OCI-LY7 (cell line): ENCODE results near the gene EYA2. TPM values are rescaled to one million over a fixed set of nuclear protein-coding genes. Genes with fewer than 3 reads are reported as not detected.

ENCODE experiments used
- BruUV-seq: library from RNA; stranded (reverse); fragments of 400-500 nt; replicated peaks from 2 replicates; lab custom pipeline; 2021; lab: Mats Ljungman, UMichigan
- CTCF ChIA-PET: fragments of 300-600 bp; sonication (Branson Sonifier 250); formaldehyde crosslinking; loops from one replicate; lab custom pipeline; 2022; ENCODE audit warnings: antibody characterized with exemption; ENCODE audit not compliant: unreplicated experiment; lab: Charles Lee
- POLR2A ChIA-PET: fragments of 300-600 bp; sonication (Branson Sonifier 250); formaldehyde crosslinking; loops from one replicate; lab custom pipeline; 2022; ENCODE audit warnings: antibody characterized with exemption; lab: Charles Lee
- DNase-seq: peaks from one replicate; pipeline ENCODE4 v3.0.0-alpha.2; 2015; ENCODE audit warnings: low spot score
- H2AFZ ChIP-seq: fragments of 200-600 bp; sonication (generic), shearing (Covaris generic); 2 replicates; pipeline ENCODE4 v1.6.1; 2014; ENCODE audit warnings: mild to moderate bottlenecking, antibody characterized with exemption, low read length, moderate library complexity
- H3K27ac ChIP-seq: fragments of 200-600 bp; sonication (generic); 2 replicates; pipeline ENCODE4 v1.5.1; 2014; ENCODE audit warnings: mixed run types, low read depth, mild to moderate bottlenecking, moderate library complexity, low read length, inconsistent platforms; ENCODE audit not compliant: poor library complexity, severe bottlenecking
- H3K36me3 ChIP-seq: fragments of 200-600 bp; sonication (generic); 2 replicates; pipeline ENCODE4 v1.6.1; 2014; ENCODE audit warnings: mild to moderate bottlenecking, antibody characterized with exemption, low read length, moderate library complexity, mixed read lengths; ENCODE audit not compliant: insufficient read depth
- H3K4me1 ChIP-seq: fragments of 200-600 bp; sonication (generic); 2 replicates; pipeline ENCODE4 v1.5.1; 2014; ENCODE audit warnings: mild to moderate bottlenecking, low read length; ENCODE audit not compliant: insufficient read depth, poor library complexity, severe bottlenecking
- H3K4me2 ChIP-seq: fragments of 200-600 bp; sonication (generic); 2 replicates; pipeline ENCODE4 v1.6.1; 2014; ENCODE audit warnings: mild to moderate bottlenecking, low read length
- H3K4me3 ChIP-seq: fragments of 200-600 bp; sonication (generic); 2 replicates; pipeline ENCODE4 v1.5.1; 2014; ENCODE audit warnings: mild to moderate bottlenecking, low read depth, low read length; ENCODE audit not compliant: poor library complexity, severe bottlenecking
- H3K79me2 ChIP-seq: fragments of 200-600 bp; sonication (generic); 2 replicates; pipeline ENCODE4 v1.6.1; 2016; ENCODE audit warnings: low read depth, mild to moderate bottlenecking, low read length, moderate library complexity, mixed read lengths; ENCODE audit not compliant: insufficient read depth
- H3K9me2 ChIP-seq: fragments of 200-600 bp; sonication (generic); 2 replicates; pipeline ENCODE4 v1.6.1; 2016; ENCODE audit warnings: mild to moderate bottlenecking, low read length, mixed read lengths; ENCODE audit not compliant: insufficient read depth
- H3K9me3 ChIP-seq: fragments of 200-600 bp; sonication (generic); 2 replicates; pipeline ENCODE4 v1.6.1; 2014; ENCODE audit warnings: mild to moderate bottlenecking, mixed run types, low read length, mixed read lengths
- H4K20me1 ChIP-seq: fragments of 200-600 bp; sonication (generic); 2 replicates; pipeline ENCODE4 v1.6.1; 2014; ENCODE audit warnings: mild to moderate bottlenecking, antibody characterized with exemption, low read length, moderate library complexity, mixed read lengths; ENCODE audit not compliant: insufficient read depth
- EZH2phosphoT487 ChIP-seq: fragments of 200-600 bp; sonication (generic); IDR thresholded peaks from 2 replicates; pipeline ENCODE4 v1.6.1; 2018; ENCODE audit warnings: low read depth, borderline replicate concordance, mild to moderate bottlenecking, mixed run types, antibody characterized with exemption, low read length, moderate library complexity, mixed read lengths
- intact Hi-C: fragments of 100-400 bp; cut with micrococcal nuclease; formaldehyde crosslinking; loops from one replicate; pipeline ENCODE4 v1.10.0; 2022; ENCODE audit not compliant: unreplicated experiment
- total RNA-seq, 2 experiments: library from RNA; depleted of rRNA in 1 of 2; stranded (reverse); fragments of >200 nt in 1 of 2; shearing (Covaris generic) in 1 of 2; gene quantifications; 2 replicates each; pipeline ENCODE4 v1.2.3, GENCODE V29; 2014 to 2022
- TF ChIP-seq, protein P1 (sequence below): fragments of 200-600 bp; sonication (generic); conservative IDR thresholded peaks from 2 replicates; pipeline ENCODE4 v1.5.1; 2014; ENCODE audit warnings: mild to moderate bottlenecking, antibody characterized with exemption, low read length, moderate library complexity, mixed read lengths

EYA2 gene
- total RNA-seq, 2 experiments from 2014 or later: not detected

- H3K4me2 ChIP-seq: no peak overlapping the region
- no peaks in the 10 kb centered on the region for H3K9me3 ChIP-seq
- H3K36me3 ChIP-seq: no peaks in the 10 kb centered on the region
- DNase-seq: no peak
- no peak overlapping the region for H2AFZ ChIP-seq
- POLR2A ChIA-PET: no interaction called here
- intact Hi-C loops: no loop called here
- no peak overlapping the region for H3K27ac ChIP-seq
- H3K9me2 ChIP-seq: no peaks in the 10 kb centered on the region
- no peak overlapping the region for H3K4me3 ChIP-seq
- H3K79me2 ChIP-seq: no peaks in the 10 kb centered on the region
- H3K4me1 ChIP-seq: peaks cover 7% of the 10 kb centered on the region
- BruUV-seq: no TSS peak
- CTCF ChIA-PET: no interaction called here
- TF ChIP-seq, protein P1, sequence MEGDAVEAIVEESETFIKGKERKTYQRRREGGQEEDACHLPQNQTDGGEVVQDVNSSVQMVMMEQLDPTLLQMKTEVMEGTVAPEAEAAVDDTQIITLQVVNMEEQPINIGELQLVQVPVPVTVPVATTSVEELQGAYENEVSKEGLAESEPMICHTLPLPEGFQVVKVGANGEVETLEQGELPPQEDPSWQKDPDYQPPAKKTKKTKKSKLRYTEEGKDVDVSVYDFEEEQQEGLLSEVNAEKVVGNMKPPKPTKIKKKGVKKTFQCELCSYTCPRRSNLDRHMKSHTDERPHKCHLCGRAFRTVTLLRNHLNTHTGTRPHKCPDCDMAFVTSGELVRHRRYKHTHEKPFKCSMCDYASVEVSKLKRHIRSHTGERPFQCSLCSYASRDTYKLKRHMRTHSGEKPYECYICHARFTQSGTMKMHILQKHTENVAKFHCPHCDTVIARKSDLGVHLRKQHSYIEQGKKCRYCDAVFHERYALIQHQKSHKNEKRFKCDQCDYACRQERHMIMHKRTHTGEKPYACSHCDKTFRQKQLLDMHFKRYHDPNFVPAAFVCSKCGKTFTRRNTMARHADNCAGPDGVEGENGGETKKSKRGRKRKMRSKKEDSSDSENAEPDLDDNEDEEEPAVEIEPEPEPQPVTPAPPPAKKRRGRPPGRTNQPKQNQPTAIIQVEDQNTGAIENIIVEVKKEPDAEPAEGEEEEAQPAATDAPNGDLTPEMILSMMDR: no peak
- no peak for TF ChIP-seq EZH2phosphoT487
- H4K20me1 ChIP-seq: no peaks in the 10 kb centered on the region
These were observed 232.9 kb downstream of the EYA2 start for GRCh38 chr20:47127546-47127945.

DNA sequence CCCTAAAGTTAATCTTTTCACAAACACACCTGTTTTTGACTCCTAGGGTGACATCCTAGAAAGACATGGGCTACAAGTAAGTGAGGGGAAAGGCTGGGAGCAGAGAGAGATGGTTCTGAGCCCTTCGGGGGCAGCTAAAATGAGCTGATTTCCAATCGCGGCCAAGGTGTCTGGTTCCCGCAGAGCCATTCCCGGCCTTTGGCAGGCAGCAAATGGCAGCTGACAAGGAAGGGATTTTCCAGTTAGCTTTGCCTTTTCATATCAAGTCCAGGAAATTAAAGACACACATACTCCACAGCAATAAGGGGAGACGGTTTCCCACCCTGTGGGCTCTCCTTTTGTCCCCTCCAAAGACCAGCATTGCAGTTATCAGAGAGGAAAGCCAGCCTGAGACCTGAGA, 233.4 kb downstream of the EYA2 start:
- no peak for TF ChIP-seq EZH2phosphoT487
- TF ChIP-seq, protein P1: no peak
- Histone ChIP-seq H3K4me3 (no peak overlapping the region), H2AFZ (no peak overlapping the region), H3K4me2 (no peak overlapping the region), H3K4me1 (peaks cover 7% of the 10 kb centered on the region), H3K9me3 (no peaks in the 10 kb centered on the region), H3K9me2 (no peaks in the 10 kb centered on the region), H3K27ac (no peak overlapping the region), H3K79me2 (no peaks in the 10 kb centered on the region), H4K20me1 (no peaks in the 10 kb centered on the region), H3K36me3 (no peaks in the 10 kb centered on the region)
- ChIA-PET POLR2A (no interaction called here), CTCF (no interaction called here)
- no TSS peak for BruUV-seq
- intact Hi-C loops: no loop called here
- DNase-seq: no peak

GRCh38 chr20:47129306-47129705, 234.7 kb downstream of the EYA2 start:
- Histone ChIP-seq H3K79me2 (no peaks in the 10 kb centered on the region), H3K9me3 (no peaks in the 10 kb centered on the region), H3K4me2 (no peak overlapping the region), H3K4me1 (peaks cover 3% of the 10 kb centered on the region), H3K36me3 (no peaks in the 10 kb centered on the region), H2AFZ (no peak overlapping the region), H4K20me1 (no peaks in the 10 kb centered on the region), H3K4me3 (no peak overlapping the region), H3K27ac (no peak overlapping the region), H3K9me2 (no peaks in the 10 kb centered on the region)
- CTCF ChIA-PET: no interaction called here
- BruUV-seq: no TSS peak
- TF ChIP-seq, protein P1: no peak
- no peak for TF ChIP-seq EZH2phosphoT487
- POLR2A ChIA-PET: no interaction called here
- DNase-seq: no peak
- intact Hi-C loops: no loop called here
